ELF-1 (cell line): ENCODE data around the gene OGFOD3.
A peak's percentile ranks its signal among the peaks of the same experiment; 100 is the strongest.
"Not testable (repeated sequence)": the region's sequence is repeated elsewhere in the genome, so short reads cannot be mapped to it uniquely, and the experiment has no call there.

Experiments
- DNase-seq: peaks from one replicate; pipeline ENCODE4 v3.0.0-alpha.2; 2016; ENCODE audit warnings: low read depth, low spot score

Gene OGFOD3, protein sequence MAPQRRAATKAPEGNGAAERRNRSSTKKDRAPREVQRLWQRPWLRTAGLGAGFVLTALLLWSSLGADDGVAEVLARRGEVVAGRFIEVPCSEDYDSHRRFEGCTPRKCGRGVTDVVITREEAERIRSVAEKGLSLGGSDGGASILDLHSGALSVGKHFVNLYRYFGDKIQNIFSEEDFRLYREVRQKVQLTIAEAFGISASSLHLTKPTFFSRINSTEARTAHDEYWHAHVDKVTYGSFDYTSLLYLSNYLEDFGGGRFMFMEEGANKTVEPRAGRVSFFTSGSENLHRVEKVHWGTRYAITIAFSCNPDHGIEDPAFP

DNA sequence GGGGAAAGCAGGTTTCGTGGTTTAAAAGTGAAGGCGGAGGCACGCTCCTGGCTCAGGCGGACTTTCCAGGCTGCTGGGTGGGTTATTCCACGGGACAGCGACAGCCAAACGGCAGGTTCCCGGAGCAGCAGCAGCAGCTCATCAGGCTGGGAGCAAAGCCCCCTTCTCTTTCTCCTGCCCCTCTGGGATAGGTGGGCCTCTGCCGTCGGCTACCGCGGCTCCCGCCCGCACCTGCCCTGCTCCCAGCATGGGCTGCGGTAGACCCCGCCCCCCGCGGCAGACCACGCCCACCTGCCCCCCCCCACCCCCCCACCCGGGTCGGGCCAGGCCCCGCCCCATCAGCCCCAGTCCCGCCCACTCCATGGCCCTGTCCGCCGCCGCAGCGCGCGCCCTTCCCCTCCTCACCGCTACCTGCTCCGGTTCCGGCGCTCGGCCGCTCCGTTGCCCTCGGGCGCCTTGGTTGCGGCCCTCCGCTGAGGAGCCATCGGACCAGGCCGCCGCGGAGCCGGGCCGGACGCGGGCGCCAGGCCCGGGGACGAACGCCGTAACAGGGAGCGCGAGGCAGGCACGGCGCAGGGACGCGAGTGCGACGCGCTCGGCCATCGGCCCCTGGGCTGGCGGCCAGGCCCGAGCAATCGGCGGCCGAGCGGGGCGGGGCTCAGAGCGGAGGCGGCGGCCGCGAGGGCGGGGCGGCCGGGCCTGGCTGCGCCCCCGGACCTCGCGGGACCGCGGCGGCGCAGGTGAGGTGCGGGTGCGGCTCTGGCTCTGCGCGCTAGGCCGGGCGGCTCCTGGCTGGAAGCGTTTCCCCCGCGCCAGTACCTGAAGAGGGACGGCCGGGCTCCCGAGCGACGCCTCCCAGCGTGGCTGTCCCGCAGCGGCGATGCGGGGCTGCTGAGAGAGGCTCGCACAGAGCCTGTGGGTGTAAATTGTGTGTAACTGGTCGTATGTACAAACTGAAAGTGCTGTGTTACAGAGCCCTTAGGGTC is at the start of gene OGFOD3, which contains the start of gene HEXD:
Gene OGFOD3, minus strand, starts transcription at position 586 of the 986 bp plus-strand sequence. Its CDS starts 101 bp downstream, at position 485.
Gene HEXD, plus strand, starts transcription at position 347 of the 986 bp plus-strand sequence. CDS start 1,453 bp downstream, outside the sequence.
- DNase-seq, result peak; percentile 82

DNA sequence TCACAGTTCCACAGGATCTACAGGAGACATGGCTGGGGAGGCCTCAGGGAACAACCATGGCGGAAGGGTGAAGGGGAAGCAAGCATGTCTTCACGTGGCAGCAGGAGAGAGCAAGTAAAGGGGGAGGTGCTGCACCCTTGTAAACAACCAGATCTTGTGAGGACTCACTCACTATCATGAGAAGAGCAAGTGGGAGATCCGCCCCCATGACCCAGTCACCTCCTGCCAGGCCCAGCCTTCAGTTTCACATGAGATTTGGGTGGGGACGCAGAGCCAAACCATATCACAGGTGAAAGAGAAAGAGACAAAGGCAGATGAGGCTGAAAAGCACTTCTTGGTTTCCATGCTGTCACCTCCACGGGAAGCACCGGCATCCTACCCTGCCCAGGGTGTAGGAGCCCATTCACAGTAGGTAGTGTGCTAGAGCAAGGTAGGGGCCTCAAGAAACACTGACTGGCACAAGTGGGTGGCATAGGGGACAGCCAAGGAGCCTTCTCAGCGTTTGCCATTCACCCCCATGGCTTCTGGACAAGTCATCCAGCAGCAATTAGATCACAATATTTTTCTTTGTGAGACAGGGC is 46.7 kb upstream of the OGFOD3 start:
- no peak for DNase-seq

DNA sequence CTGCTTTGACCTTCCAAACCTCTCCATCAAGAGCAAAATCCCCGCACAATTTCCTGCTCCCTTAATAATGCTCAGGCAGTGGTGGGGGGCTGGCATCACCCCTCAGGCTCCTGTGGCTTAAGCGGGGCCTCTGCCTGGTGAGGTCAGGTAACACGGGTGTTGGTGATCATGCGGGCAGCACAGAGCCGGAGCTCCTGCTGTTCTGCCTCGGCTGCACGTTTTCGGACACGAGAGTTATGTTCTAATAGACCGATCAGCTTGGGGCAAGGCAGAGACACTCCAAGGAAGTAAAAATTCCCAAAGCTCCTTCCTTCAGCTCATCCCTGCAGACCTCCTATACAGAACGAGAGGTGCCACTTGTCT is 46.2 kb upstream of the OGFOD3 start:
- DNase-seq, result no peak

DNA sequence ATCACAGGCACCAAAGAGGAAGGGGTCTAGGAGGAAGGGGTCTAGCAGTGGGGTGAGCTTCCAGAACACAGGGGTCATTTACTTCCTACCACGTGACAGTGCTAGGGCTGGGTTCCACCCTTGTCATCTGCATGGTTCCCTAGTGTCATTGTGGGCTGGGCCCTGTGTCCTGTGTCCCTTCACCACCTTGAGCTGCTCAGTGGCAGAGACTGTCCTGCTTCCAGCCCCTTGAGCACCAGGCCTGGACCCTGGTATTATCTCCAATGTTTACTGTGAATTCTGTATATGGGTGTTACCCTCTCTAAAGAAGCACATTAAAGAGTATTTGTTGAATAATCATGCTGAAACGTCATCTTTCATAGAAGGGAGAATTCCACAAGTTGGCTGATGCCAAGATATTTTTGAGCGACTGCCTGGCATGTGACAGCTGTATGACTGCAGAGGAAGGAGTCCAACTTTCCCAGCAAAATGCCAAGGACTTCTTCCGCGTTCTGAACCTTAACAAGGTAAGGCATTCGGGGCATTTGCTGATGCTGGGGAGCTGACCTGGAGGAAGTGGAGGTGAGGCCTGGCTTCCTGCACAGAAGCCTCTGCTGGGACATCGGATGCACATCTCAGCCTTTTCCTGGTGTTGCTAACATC is 45.7 kb upstream of the OGFOD3 start:
- no peak for DNase-seq

DNA sequence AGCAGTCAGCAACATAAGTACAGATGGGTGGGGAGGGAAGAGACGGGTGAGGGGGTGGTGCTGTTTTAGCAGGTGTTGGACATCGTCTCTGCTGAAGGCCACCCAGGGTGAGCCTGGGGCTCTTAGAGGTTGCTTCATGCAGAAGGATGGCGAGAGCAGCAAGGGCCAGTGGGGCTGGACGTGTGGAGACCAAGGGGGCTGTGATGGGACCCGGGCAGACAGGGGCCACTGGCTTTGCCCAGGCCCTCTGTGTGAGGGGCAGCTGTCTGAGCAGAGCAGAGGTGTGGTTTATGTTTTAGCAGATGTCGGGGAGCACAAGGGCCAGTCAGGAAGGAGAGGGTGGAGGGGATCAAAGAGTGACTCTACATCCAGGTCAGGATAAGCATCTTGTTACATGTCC is 45.0 kb upstream of the OGFOD3 start:
- no peak for DNase-seq

DNA sequence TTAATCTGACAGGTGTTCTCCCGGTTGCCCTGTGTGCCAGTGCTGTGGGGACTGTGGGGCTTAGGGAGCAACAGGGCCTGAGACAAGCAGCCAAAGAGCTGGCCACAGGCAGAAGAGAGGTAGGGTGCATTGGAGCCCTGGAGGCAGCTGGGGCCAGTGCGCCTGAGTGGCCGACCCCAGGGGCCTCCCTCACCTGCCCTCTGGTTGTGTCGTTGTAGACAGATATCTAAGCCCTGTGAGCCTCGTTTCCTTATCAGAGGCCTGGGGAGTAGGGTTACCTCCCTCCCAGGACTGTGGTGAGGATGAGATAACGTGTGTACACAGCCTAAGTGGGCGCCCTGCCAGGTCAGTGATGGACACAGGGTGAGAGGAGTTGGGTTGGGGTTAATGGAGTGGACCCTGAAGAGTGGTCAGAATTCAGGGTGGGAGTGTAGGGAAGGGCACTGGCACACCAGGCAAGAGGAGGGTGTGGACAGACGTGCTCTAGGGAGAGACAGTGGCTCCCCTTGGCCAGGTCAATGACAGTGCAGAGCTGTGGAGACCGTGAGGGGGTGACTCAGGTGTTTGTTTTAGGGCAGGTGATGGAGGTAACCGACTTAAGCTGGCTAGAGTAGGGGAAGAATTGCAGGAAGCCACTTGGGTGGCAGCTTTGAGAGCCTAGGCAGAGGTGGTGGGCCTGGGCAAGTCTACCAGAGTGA is 43.6 kb upstream of the OGFOD3 start:
- DNase-seq, result no peak

DNA sequence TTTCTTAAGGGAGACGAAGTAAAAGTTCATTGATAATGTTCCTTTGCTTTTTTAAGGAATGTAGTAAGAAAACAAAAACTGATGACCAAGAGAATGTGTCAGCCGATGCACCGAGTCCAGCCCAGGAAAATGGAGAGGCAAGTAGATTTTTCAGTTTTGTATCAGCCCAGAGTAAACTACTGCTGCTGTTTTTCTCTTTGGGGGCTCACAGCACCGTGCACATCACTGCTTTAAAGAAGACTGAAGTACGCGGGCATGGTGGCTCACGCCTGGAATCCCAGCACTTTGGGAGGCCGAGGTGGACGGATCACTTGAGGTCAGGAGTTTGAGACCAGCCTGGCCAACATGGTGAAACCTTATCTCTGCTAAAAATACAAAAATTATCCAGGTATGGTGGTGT is 41.5 kb upstream of the OGFOD3 start:
- not testable (repeated sequence) for DNase-seq

DNA sequence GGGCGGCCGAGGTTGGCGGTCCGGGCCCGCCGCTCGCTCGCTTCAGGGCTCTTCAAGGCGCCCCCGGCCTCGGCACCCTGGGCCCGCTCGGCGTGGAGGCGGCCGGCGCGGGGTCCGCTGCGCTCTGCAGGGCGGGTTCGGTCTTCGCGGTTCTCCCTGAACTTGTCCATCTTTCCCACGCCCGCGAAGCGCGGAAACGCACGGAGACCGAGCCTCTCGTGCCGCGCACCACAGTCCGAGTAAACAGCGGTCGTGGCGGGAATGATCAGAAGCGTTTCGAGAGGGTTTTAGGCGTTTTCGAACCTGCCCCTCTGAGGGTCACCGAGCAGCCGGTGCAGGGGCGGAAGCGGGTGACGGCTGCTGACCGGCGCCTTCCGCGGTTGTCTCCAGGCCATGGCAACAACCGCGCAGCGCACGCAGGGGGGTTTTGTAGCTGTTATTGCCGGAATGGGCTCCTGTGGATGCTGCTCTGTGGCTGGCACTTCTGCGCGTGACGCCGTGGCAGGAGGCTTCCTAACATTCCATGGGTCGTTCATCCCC is 40.6 kb upstream of the OGFOD3 start:
- peak; percentile 48 for DNase-seq

DNA sequence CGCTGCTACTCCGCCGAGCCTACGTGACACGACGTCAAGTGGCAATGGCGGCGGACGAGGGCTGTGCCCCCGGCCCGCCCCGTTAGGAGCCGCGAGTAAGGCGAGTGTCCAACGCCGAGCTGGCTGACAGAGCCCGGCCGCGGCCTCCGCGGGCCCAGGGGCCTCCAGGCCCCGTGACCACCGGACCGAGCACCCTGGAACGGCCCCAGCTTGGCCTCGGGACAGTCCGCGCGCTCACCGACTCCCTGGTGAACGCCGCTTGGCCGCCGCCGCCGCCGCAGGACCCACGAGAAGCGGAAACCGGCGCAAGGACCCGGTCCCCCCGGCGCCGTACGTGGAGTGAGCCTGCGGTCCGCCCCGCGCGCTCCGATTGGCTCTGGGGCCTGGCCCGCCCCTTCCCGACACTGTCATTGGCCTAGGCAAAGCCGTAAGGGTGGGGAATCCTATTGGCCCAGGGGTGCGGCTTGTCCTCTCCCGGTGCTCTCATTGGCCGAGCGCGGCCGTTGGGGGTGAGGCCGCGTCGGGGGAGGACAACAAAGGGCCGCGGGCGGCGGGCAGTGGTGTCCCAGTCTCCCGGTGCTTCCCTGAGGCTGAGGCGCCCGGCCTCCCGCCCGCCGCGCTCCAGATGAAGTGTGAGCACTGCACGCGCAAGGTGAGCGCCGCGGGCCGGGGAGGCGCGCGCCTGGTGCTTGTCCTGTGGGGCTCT is 39.9 kb upstream of the OGFOD3 start, which contains the start of gene NARF:
Gene NARF, plus strand, starts transcription at position 563 of the 706 bp plus-strand sequence. Its CDS starts 63 bp downstream, at position 626.
- peak; percentile 99 for DNase-seq

DNA sequence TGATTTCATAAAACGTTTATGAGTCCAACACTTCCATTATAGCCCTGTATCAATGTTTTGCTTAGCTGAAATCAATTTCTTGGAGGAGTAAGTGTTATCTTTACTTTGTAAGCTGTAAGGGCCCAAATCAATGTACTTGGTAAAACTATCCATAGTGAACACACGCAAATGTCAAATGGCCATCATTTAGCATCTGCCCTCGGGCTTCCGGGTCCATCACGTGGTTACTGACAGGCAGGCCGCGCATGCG is 39.5 kb upstream of the OGFOD3 start:
- DNase-seq, result no peak

DNA sequence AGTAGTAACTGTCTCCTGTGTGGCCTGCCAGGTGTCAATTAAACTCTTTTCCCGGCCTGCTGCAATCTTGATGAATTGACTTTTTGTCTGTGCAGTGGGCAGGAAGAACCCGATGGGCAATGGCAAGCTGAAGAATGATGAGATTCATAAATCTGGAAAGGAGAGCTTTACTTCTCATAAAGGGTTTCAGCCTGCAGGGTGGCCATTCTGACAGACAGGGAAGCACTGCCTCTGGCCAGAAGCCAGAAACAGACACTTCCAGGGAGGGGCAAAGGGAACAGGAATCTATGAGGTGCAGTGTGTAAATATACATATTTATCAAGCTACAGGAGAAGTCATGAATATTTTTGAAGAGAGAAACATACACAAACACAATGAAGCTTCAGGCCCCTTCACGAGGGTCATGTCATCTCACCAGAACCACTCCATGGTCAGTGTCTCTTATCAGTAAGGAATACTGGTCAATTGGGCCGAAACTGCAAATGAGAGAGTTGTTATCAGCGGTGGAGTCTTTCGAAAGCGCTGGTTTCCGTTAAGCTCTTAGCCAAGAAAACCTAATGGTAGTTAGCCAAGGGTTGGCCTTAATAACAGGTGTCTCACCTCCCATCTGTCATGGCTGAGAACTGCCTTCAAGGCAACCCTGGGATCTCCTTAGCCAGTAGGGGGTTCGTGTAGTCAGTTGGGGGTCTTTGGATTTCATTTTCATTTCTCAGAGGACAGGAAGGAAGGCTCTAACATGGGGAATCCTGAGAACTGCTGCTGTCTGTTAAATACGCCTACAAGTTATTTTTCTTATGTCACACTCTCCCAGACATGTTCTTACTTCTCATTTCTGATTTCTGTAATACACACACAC is 38.9 kb upstream of the OGFOD3 start:
- no peak for DNase-seq

DNA sequence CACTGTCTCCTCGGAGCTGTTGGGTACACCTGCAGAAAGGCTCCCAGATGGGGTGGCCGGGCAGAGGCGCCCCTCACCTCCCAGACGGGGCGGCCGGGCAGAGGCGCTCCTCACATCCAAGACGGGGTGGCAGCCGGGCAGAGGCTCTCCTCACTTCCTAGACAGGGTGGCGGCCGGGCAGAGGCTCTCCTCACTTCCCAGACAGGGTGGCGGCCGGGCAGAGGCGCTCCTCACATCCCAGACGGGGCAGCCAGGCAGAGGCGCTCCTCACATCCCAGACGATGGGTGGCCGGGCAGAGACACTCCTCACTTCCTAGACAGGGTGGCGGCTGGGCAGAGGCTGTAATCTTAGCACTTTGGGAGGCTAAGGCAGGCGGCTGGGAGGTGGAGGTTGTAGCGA is 35.3 kb upstream of the OGFOD3 start:
- not testable (repeated sequence) for DNase-seq

DNA sequence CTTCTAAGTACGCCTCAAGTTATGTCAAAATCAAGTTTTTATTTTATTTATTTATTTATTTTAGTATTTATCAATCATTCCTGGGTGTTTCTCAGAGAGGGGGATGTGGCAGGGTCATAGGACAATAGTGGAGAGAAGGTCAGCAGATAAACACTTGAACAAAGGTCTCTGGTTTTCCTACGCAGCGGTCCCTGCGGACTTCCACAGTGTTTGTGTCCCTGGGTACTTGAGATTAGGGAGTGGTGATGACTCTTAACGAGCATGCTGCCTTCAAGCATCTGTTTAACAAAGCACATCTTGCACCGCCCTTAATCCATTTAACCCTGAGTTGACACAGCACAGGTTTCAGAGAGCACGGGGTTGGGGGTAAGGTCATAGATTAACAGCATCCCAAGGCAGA is 34.8 kb upstream of the OGFOD3 start:
- not testable (repeated sequence) for DNase-seq

DNA sequence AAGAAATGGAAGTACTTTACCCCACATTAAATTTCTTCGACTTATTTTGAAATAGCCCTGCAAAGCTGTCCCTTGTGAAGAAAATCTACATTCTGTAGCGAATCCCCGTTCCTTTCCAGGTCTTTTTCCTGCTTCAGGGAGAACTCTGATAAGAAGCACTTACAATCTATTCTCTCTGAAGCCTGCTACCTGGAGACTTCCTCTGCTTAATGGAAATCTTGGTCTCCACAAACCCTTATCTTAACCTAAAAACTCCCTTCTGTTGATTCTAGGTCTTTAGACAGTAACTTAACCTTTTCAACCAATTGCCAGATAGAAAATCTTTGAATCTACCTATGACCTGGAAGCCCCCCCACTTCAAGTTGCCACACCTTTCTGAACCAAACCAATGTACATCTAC is 33.8 kb upstream of the OGFOD3 start:
- no peak for DNase-seq

DNA sequence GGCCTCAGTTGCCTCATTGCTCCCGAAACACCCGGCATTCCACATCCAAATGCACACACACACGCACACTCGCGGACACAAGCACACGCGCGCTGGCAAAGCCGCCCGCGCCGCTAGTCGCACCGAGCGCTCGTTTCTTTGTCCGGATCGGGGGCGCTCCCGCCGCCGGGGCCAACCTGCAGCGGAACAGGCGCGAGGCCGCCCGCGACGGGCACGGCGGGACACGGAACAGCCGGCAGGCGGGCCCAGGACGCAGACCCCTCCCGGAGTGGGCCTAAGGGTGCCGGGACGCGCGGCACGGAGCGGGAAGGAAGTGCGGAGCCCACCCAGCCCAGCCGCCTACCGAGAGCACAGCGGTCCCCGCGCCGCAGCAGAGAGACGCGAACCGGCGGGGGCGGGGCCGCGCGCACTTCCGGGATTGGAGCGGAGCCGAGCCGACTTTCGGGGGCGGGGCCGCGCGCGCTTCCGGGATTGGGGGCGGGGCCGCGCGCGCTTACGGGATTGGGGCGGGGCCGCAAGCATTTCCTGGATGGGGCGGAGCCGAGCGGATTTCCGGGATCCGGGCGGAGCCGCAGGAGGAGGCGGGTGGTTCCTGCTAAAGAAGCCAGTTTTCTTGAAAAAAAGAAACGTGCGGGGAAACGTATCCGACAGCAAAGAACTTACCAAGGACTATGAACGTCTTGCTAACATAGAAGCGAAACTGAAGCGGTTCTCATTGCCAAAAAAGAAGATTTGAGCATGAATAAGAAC is 32.1 kb upstream of the OGFOD3 start, which contains the start of gene CYBC1:
Gene CYBC1, minus strand, starts transcription at position 396 of the 750 bp plus-strand sequence. CDS start 1,498 bp downstream, outside the sequence.
- DNase-seq, result peak; percentile 87

DNA sequence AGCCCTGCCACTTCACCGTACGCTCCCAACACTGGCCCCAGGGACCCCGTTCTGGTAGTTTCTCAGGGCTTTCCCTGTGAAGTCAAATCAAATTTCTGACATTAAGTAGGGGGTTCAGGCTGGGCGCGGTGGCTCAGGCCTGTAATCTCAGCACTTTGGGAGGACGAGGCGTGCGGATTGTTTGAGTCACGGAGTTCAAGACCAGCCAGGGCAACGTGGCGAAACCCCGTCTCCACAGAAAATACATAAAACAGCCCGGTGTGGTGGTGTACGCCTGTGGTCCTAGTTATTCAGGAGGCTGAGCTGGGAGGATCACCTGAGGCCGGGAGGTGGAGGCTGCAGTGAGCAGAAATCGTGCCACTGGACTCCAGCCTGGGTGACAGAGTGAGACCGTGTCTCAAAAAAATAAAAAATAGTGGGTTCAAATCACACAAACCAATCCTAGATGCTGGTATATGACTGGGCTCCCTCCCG is 31.5 kb upstream of the OGFOD3 start:
- no peak for DNase-seq

DNA sequence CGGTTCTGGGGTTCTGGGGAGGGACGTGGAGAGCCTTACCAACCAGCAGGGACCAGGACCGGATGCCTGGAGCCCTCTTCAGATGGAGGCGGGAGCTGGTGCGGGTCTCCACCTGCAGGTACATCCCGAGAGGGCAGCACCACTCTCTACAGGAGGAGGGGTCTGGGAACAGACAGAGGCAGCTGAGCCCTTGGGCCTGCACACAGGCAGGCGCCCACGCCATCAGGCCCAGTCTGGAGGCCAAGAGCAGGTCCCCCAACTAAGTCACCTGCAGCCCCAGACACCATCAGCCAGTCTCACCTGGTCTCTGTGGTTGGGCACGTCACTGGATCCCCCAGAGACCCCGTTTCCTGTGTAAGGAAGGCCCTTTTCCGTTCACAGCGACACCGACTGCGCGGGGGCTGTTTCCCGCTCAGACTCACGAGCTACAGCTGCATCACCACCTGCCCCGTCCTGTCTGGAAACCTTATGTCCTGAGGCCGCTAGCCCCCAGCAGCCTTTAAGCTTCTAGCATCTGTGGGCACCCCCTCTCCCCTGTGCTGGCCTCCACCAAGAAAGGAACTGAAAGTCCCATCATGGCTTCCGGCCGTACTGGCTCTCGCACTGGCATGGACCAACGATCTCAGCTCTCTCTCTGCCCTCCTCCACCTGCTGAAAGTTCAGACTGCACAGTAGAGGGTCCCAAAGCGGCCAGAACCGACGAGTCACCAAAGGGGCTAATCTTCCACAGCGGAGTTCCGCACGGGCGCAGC is 30.9 kb upstream of the OGFOD3 start:
- no peak for DNase-seq

DNA sequence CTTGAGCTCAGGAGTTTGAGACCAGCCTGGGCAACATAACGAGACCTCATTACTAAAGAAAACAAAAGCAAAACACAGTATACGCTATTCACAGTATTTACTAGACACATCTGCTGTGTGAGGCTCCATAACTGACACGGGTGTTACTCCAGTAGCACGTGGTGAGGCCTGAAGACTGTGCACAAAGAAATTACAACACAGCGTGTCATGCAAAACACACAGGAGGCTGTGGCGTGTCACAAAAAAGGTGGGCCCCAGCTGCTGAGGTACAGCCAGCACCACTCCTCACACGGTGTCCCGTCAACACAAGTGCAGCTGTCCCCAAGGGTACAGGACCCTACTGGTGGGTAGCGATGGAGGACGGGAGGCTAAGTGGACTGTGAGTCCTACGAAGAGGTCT is 29.5 kb upstream of the OGFOD3 start:
- no peak for DNase-seq
